Mucosa of descending colon (tissue), 3 donors: ENCODE measurements around the gene ADCY9. TPM values are rescaled to one million over a fixed set of nuclear protein-coding genes. Genes with fewer than 3 reads are reported as not detected.
A peak's percentile ranks its signal among the peaks of the same experiment; 100 is the strongest.

Experiments
- ATAC-seq: fragments of 200-7000 bp; cut with Tn5 transposase; one replicate; pipeline ENCODE4 v1.9.1; 2020; ENCODE audit warnings: mild to moderate bottlenecking, moderate library complexity
- DNase-seq, 3 donors: peaks; one replicate each; pipeline ENCODE4 v3.0.0-alpha.2; 2020
- H3K36me3 ChIP-seq: fragments of 200-600 bp; one replicate; pipeline ENCODE4 v1.8.0; 2021; ENCODE audit warnings: low read depth, mild to moderate bottlenecking
- H3K4me1 ChIP-seq: fragments of 200-600 bp; one replicate; pipeline ENCODE4 v1.8.0; 2021; ENCODE audit warnings: low read depth, mild to moderate bottlenecking
- H3K4me3 ChIP-seq: fragments of 200-600 bp; one replicate; pipeline ENCODE4 v1.8.0; 2021; ENCODE audit warnings: mild to moderate bottlenecking
- H3K9me3 ChIP-seq: fragments of 200-600 bp; one replicate; pipeline ENCODE4 v1.8.0; 2021; ENCODE audit warnings: mild to moderate bottlenecking
- intact Hi-C, 2 donors: fragments of 100-400 bp; cut with DNase I in 1 of 2; cut with micrococcal nuclease in 1 of 2; formaldehyde crosslinking; loops; one replicate each; pipeline versions ENCODE4 v1.11.0 to v1.11.1; 2022; cut with DNase I, micrococcal nuclease
- total RNA-seq, 3 donors: library from RNA; stranded (reverse); fragmentation: NEBNext Ultra II Directional in 2 of 3; extraction: Animal tissue kit (Norgen Biotek cat#: 25700) in 2 of 3; gene quantifications; one replicate each; pipeline versions ENCODE4 v1.2.1 to v1.2.4, GENCODE V29; 2021 to 2023
- TF ChIP-seq, protein P1 (sequence below): fragments of 200-600 bp; IDR thresholded peaks from one replicate; pipeline ENCODE4 v1.8.0; 2022; ENCODE audit warnings: antibody characterized with exemption, mild to moderate bottlenecking
- donor health status: DM: no; HTN: no; CAD: no; lungs with moderate emphysema.
- donor health status: DM: no; HTN: no; CAD: no.
- donor health status: DM: no; HTN: yes; CAD: no.

Gene ADCY9
- total RNA-seq, 3 donors from 2014 or later = 30.0 to 50.8 (median 41.8) TPM

DNA sequence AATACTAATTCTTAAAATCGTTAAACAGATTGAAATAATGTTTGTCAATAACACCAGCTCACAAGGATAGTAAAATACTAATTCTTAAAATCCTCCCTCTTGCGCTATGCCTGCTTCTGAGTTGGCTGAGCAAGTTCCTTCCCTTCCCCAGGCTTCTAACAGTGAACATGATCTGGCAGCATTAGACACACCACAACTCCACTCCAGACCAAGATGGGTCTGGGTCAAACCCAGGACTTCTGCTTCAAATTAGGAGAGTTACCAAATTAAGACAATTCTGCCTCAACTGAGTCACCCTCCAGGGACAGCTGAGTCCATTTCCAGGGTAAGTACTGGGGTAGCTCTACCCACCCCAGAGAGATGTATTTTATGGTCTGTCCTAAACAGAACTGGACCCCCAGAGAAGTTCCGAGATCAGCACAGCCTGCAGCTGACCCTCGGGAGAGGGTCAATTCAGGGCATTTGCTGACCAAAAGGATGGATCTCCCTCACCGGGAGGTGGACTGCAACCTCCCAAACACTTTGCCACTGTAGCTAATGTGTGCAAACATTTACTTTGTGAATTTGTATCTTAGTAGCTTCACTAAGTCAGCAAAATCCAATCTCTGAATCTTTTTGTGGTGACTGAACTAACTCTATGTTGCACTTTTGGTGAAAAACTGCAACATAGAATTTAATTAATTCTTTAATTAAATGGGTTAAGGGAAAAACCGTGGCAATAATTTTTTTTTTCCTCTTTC, 48.8 kb downstream of the ADCY9 start:
- ATAC-seq (peak; percentile 11), DNase-seq (no peak)
- no peaks in the 10 kb centered on the region for H3K9me3 ChIP-seq
- H3K4me3 ChIP-seq = no peak overlapping the region
- H3K4me1 ChIP-seq = no peaks in the 10 kb centered on the region
- TF ChIP-seq, protein P1, sequence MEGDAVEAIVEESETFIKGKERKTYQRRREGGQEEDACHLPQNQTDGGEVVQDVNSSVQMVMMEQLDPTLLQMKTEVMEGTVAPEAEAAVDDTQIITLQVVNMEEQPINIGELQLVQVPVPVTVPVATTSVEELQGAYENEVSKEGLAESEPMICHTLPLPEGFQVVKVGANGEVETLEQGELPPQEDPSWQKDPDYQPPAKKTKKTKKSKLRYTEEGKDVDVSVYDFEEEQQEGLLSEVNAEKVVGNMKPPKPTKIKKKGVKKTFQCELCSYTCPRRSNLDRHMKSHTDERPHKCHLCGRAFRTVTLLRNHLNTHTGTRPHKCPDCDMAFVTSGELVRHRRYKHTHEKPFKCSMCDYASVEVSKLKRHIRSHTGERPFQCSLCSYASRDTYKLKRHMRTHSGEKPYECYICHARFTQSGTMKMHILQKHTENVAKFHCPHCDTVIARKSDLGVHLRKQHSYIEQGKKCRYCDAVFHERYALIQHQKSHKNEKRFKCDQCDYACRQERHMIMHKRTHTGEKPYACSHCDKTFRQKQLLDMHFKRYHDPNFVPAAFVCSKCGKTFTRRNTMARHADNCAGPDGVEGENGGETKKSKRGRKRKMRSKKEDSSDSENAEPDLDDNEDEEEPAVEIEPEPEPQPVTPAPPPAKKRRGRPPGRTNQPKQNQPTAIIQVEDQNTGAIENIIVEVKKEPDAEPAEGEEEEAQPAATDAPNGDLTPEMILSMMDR = no peak
- intact Hi-C loops = no loop called here
- no peaks in the 10 kb centered on the region for H3K36me3 ChIP-seq

DNA sequence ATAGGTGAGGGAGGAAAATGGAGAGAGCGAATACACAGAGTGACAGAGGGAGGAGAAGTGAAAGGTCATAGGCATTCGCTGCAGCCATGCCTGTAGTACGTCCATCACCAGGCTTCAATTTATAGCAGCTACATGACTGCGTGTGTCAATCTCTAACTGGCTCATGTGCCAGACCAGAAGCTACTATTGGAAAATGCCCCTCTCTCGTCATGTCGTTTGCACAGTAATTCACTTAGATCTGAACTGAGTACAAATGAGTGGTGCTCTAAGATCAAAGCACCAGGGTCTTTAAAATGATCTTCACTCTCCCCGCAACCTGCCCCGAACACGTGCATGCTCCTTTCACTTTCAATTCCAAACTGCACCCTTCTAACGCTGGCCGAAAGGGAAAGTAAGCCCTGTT, 51.3 kb downstream of the ADCY9 start:
- Histone ChIP-seq H3K36me3 (no peaks in the 10 kb centered on the region), H3K4me1 (no peaks in the 10 kb centered on the region), H3K9me3 (peaks cover 8% of the 10 kb centered on the region), H3K4me3 (no peak overlapping the region)
- TF ChIP-seq, protein P1 = no peak
- ATAC-seq (peak; percentile 87), DNase-seq (no peak)
- intact Hi-C loops = no loop called here

- no peaks in the 10 kb centered on the region for H3K36me3 ChIP-seq
- intact Hi-C loops = no loop called here
- H3K4me1 ChIP-seq = no peaks in the 10 kb centered on the region
- H3K4me3 ChIP-seq = no peak overlapping the region
- DNase-seq = no peak
- no peak for ATAC-seq
- H3K9me3 ChIP-seq = peaks cover 8% of the 10 kb centered on the region
- TF ChIP-seq, protein P1 = no peak
These were observed 53.9 kb downstream of the ADCY9 start for GRCh38 chr16:4062212-4062802.

DNA sequence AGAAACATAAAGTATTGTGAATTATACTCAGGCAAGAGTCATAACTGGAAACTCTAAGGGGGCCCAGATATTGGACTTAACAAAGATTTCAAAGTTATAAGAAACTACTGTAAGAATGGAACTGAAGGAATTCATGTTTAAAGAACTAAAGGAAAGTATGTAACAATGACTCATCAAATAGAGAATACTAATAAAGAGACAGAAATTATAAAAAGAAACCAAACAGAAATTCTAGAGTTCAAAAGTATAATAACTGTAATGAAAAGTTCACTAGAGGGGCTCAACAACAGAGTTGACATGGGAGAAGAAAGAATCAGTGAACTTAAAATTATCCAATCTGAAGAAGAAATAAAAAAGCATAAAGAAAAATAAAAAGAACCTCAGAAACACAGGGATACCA, 55.4 kb downstream of the ADCY9 start:
- TF ChIP-seq, protein P1 = no peak
- ATAC-seq (no peak), DNase-seq (no peak)
- intact Hi-C loops = no loop called here
- H3K9me3 ChIP-seq = peaks cover 8% of the 10 kb centered on the region
- no peak overlapping the region for H3K4me3 ChIP-seq
- H3K36me3 ChIP-seq = no peaks in the 10 kb centered on the region
- H3K4me1 ChIP-seq = peaks cover 6% of the 10 kb centered on the region

- Histone ChIP-seq H3K4me3 (no peak overlapping the region), H3K4me1 (peaks cover 6% of the 10 kb centered on the region), H3K36me3 (no peaks in the 10 kb centered on the region), H3K9me3 (peaks cover 8% of the 10 kb centered on the region)
- DNase-seq = no peak
- intact Hi-C loops = no loop called here
- TF ChIP-seq, protein P1 = no peak
- ATAC-seq = no peak
These were observed 56.2 kb downstream of the ADCY9 start for GRCh38 chr16:4060009-4060408.
